Esophagus muscularis mucosa (tissue), 4 donors: Measurements from ENCODE around the gene TANGO6.

Source experiments
- EP300 ChIP-seq: sonication (generic); formaldehyde crosslinking; IDR thresholded peaks from one replicate; pipeline ENCODE4 v1.6.1; 2017; ENCODE audit warnings: antibody characterized with exemption
- POLR2A ChIP-seq: fragments of 450-650 bp; IDR thresholded peaks from one replicate; pipeline ENCODE4 v1.6.1; 2017; ENCODE audit warnings: antibody characterized with exemption, moderate library complexity, mild to moderate bottlenecking, low read depth
- TF ChIP-seq, protein P1 (sequence below), 3 experiments: fragments of 200-600 bp in 2 of 3; fragments of 450-650 bp in 1 of 3; sonication (generic) in 2 of 3; IDR thresholded peaks; one replicate each; pipeline ENCODE4 v1.5.1; 2017 to 2019; ENCODE audit warnings: antibody characterized with exemption in 3 of 3, mild to moderate bottlenecking in 2 of 3, moderate library complexity in 1 of 3

DNA sequence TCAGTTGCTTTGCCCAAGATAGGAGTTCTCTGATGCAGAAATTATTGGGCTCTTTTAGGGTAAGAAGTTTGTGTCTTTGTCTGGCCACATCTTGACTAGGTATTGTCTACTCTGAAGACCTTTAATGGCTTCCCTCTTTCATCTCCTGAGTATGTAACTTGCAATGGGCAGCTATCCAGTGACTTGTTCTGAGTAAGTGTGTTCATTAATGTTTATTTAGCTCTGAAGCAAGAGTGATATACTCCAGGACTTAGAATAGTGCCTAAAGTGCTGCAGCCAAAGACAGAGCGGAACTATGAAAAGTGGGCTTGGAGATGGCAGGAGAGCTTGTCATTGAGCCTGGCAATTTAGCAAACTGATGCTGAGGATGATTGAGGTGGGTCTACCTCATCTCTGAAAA lies 8.8 kb upstream of the TANGO6 start:
- TF ChIP-seq, protein P1, sequence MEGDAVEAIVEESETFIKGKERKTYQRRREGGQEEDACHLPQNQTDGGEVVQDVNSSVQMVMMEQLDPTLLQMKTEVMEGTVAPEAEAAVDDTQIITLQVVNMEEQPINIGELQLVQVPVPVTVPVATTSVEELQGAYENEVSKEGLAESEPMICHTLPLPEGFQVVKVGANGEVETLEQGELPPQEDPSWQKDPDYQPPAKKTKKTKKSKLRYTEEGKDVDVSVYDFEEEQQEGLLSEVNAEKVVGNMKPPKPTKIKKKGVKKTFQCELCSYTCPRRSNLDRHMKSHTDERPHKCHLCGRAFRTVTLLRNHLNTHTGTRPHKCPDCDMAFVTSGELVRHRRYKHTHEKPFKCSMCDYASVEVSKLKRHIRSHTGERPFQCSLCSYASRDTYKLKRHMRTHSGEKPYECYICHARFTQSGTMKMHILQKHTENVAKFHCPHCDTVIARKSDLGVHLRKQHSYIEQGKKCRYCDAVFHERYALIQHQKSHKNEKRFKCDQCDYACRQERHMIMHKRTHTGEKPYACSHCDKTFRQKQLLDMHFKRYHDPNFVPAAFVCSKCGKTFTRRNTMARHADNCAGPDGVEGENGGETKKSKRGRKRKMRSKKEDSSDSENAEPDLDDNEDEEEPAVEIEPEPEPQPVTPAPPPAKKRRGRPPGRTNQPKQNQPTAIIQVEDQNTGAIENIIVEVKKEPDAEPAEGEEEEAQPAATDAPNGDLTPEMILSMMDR (IDR thresholded peaks at IDR 0.05) = no peak
- TF ChIP-seq POLR2A = no peak
- TF ChIP-seq EP300 = no peak
